IMR-90 (cell line): ENCODE data around the gene OSBPL6.

ENCODE experiments used
- BHLHE40 ChIP-seq: fragments of 150-350 bp; IDR thresholded peaks from 2 replicates; pipeline ENCODE4 v1.6.1; 2016; ENCODE audit warnings: mild to moderate bottlenecking, low read depth, low read length
- CEBPB ChIP-seq: IDR thresholded peaks from 2 replicates; pipeline ENCODE4 v1.6.1; 2012; ENCODE audit warnings: low read depth, low read length, improper control_type of control experiment
- CHD1 ChIP-seq: IDR thresholded peaks from 2 replicates; pipeline ENCODE4 v1.6.1; 2012; ENCODE audit warnings: low read depth, low read length, improper control_type of control experiment
- CTCF ChIP-seq: conservative IDR thresholded peaks from 2 replicates; pipeline ENCODE4 v1.5.1; 2012; ENCODE audit warnings: mild to moderate bottlenecking, low read depth, low read length, improper control_type of control experiment
- FOS ChIP-seq: fragments of 150-350 bp; IDR thresholded peaks from 2 replicates; pipeline ENCODE4 v1.6.1; 2016; ENCODE audit warnings: low read depth, low read length
- MAFK ChIP-seq: IDR thresholded peaks from 2 replicates; pipeline ENCODE4 v1.6.1; 2012; ENCODE audit warnings: low read depth, low read length, improper control_type of control experiment
- POLR2A ChIP-seq: IDR thresholded peaks from 2 replicates; pipeline ENCODE4 v1.6.1; 2012; ENCODE audit warnings: mild to moderate bottlenecking, low read depth, low read length
- RAD21 ChIP-seq: IDR thresholded peaks from 2 replicates; pipeline ENCODE4 v1.6.1; 2012; ENCODE audit warnings: low read length, improper control_type of control experiment
- SMC3 ChIP-seq: fragments of 150-350 bp; IDR thresholded peaks from 2 replicates; pipeline ENCODE4 v1.6.1; 2016; ENCODE audit warnings: low read depth, mild to moderate bottlenecking, antibody characterized with exemption, low read length, moderate library complexity
- TF ChIP-seq, protein P1 (sequence below): fragments of 150-350 bp; IDR thresholded peaks from 2 replicates; pipeline ENCODE4 v1.6.1; 2016; ENCODE audit warnings: low read depth, mild to moderate bottlenecking, low read length, moderate library complexity, borderline replicate concordance
- TF ChIP-seq, protein P2 (sequence below): fragments of 150-350 bp; IDR thresholded peaks from 2 replicates; pipeline ENCODE4 v1.6.1; 2017; ENCODE audit warnings: mild to moderate bottlenecking, antibody characterized with exemption, low read length, low read depth

- TF ChIP-seq CTCF (no peak), SMC3 (no peak), RAD21 (no peak), POLR2A (no peak), FOS (no peak), MAFK (no peak), CHD1 (no peak), CEBPB (no peak), BHLHE40 (no peak)
- TF ChIP-seq, protein P1, sequence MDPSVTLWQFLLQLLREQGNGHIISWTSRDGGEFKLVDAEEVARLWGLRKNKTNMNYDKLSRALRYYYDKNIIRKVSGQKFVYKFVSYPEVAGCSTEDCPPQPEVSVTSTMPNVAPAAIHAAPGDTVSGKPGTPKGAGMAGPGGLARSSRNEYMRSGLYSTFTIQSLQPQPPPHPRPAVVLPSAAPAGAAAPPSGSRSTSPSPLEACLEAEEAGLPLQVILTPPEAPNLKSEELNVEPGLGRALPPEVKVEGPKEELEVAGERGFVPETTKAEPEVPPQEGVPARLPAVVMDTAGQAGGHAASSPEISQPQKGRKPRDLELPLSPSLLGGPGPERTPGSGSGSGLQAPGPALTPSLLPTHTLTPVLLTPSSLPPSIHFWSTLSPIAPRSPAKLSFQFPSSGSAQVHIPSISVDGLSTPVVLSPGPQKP = no peak
- TF ChIP-seq, protein P2, sequence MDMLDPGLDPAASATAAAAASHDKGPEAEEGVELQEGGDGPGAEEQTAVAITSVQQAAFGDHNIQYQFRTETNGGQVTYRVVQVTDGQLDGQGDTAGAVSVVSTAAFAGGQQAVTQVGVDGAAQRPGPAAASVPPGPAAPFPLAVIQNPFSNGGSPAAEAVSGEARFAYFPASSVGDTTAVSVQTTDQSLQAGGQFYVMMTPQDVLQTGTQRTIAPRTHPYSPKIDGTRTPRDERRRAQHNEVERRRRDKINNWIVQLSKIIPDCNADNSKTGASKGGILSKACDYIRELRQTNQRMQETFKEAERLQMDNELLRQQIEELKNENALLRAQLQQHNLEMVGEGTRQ = no peak
Measured at GRCh38 chr2:178417916-178418315, 223.6 kb downstream of the OSBPL6 start.
